Mucosa of descending colon (tissue), 3 donors: Measurements from ENCODE around the gene LRRC73. TPM values are rescaled to one million over a fixed set of nuclear protein-coding genes. Genes with fewer than 3 reads are reported as not detected.
A peak's percentile ranks its signal among the peaks of the same experiment; 100 is the strongest.
"Not testable (repeated sequence)": the region's sequence is repeated elsewhere in the genome, so short reads cannot be mapped to it uniquely, and the experiment has no call there.

Experiments used
- ATAC-seq: fragments of 200-7000 bp; cut with Tn5 transposase; one replicate; pipeline ENCODE4 v1.9.1; 2020; ENCODE audit warnings: mild to moderate bottlenecking, moderate library complexity
- DNase-seq, 3 donors: peaks; one replicate each; pipeline ENCODE4 v3.0.0-alpha.2; 2020
- H3K36me3 ChIP-seq: fragments of 200-600 bp; one replicate; pipeline ENCODE4 v1.8.0; 2021; ENCODE audit warnings: low read depth, mild to moderate bottlenecking
- H3K4me1 ChIP-seq: fragments of 200-600 bp; one replicate; pipeline ENCODE4 v1.8.0; 2021; ENCODE audit warnings: low read depth, mild to moderate bottlenecking
- H3K4me3 ChIP-seq: fragments of 200-600 bp; one replicate; pipeline ENCODE4 v1.8.0; 2021; ENCODE audit warnings: mild to moderate bottlenecking
- H3K9me3 ChIP-seq: fragments of 200-600 bp; one replicate; pipeline ENCODE4 v1.8.0; 2021; ENCODE audit warnings: mild to moderate bottlenecking
- CTCF ChIP-seq: fragments of 200-600 bp; IDR thresholded peaks from one replicate; pipeline ENCODE4 v1.8.0; 2022; ENCODE audit warnings: antibody characterized with exemption, mild to moderate bottlenecking
- intact Hi-C, 2 donors: fragments of 100-400 bp; cut with DNase I in 1 of 2; cut with micrococcal nuclease in 1 of 2; formaldehyde crosslinking; loops; one replicate each; pipeline versions ENCODE4 v1.11.0 to v1.11.1; 2022; cut with DNase I, micrococcal nuclease
- long read RNA-seq, 2 donors: library from polyadenylated mRNA; unstranded; transcript quantifications; one replicate each; pipeline ENCODE4 v2.0.0, GENCODE V29; 2019 to 2021
- total RNA-seq, 3 donors: library from RNA; stranded (reverse); fragmentation: NEBNext Ultra II Directional in 2 of 3; extraction: Animal tissue kit (Norgen Biotek cat#: 25700) in 2 of 3; gene quantifications; one replicate each; pipeline versions ENCODE4 v1.2.1 to v1.2.4, GENCODE V29; 2021 to 2023
- donor health status: DM: no; HTN: no; CAD: no; lungs with moderate emphysema.
- donor health status: DM: no; HTN: no; CAD: no.
- donor health status: DM: no; HTN: yes; CAD: no.

Gene LRRC73
- total RNA-seq, result 1 to 10 TPM in 1 of 3 donors, under 1 TPM in 2; 0.23 to 1.2 (median 0.46) TPM
- long read RNA-seq, donor 1, partial matches to known transcripts, result 0 of 1 reads
- long read RNA-seq, donor 1, other reads (novel, unspliced or antisense), result 0 of 1 reads
- long read RNA-seq, donor 2, result 0 reads

GRCh38 chr6:43509984-43510826 is at the start of gene LRRC73:
LRRC73 (minus strand) TSS chr6:43510346; CDS start chr6:43509785, 561 bp downstream.
- no peaks in the 10 kb centered on the region for H3K36me3 ChIP-seq
- intact Hi-C loops, result loop anchor here (5.0 to 10.0 kb wide), 3 partner anchors 55 to 125 kb away; partner anchors contain the start of gene DLK2 (in 1 of the 2)
- H3K9me3 ChIP-seq, result no peaks in the 10 kb centered on the region
- peak; percentile 88 to 94 (median 89) for DNase-seq
- H3K4me1 ChIP-seq, result peaks cover 24% of the 10 kb centered on the region
- H3K4me3 ChIP-seq, result peak within 1 kb of the TSS; percentile 20
- no peak for TF ChIP-seq CTCF
- peak; percentile 88 for ATAC-seq

- H3K4me1 ChIP-seq, result no peaks in the 10 kb centered on the region
- TF ChIP-seq CTCF, result no peak
- H3K36me3 ChIP-seq, result peaks cover 14% of the 10 kb centered on the region
- no peaks in the 10 kb centered on the region for H3K9me3 ChIP-seq
- ATAC-seq, result no peak
- H3K4me3 ChIP-seq, result no peak overlapping the region
- intact Hi-C loops, result no loop called here
- DNase-seq, result no peak
Observed at GRCh38 chr6:43559328-43559727, 49.2 kb upstream of the LRRC73 start.

GRCh38 chr6:43557620-43558019 is 47.5 kb upstream of the LRRC73 start:
- H3K4me1 ChIP-seq, DNase-seq, intact Hi-C loops, H3K9me3 ChIP-seq, H3K4me3 ChIP-seq, ATAC-seq: not testable (repeated sequence)
- H3K36me3 ChIP-seq, result peaks cover 14% of the 10 kb centered on the region

GRCh38 chr6:43547222-43547621 is 37.1 kb upstream of the LRRC73 start:
- no peak for DNase-seq
- Histone ChIP-seq H3K36me3 (peaks cover 5% of the 10 kb centered on the region), H3K9me3 (no peaks in the 10 kb centered on the region), H3K4me1 (no peaks in the 10 kb centered on the region), H3K4me3 (no peak overlapping the region)
- ATAC-seq, result no peak
- intact Hi-C loops, result loop anchor here in 1 of 2 donors (10.0 kb wide), 1 partner anchor 58 kb away; no protein-coding TSS in a partner anchor
- TF ChIP-seq CTCF, result no peak

- no peak overlapping the region for H3K4me3 ChIP-seq
- intact Hi-C loops, result loop anchor here in 1 of 2 donors (10.0 kb wide), 1 partner anchor 60 kb away; no protein-coding TSS in a partner anchor
Observed at GRCh38 chr6:43544461-43544860, 34.3 kb upstream of the LRRC73 start.

More at GRCh38 chr6:43544461-43544860, 34.3 kb upstream of the LRRC73 start:
- ATAC-seq (no peak), DNase-seq (no peak)
- H3K4me1 ChIP-seq, result no peaks in the 10 kb centered on the region
- no peaks in the 10 kb centered on the region for H3K9me3 ChIP-seq
- H3K36me3 ChIP-seq, result peaks cover 5% of the 10 kb centered on the region
- no peak for TF ChIP-seq CTCF
